GM12878 (cell line): ENCODE data around the gene MKNK1. TPM values are rescaled to one million over a fixed set of nuclear protein-coding genes. Genes with fewer than 3 reads are reported as not detected.

Source experiments
- ATAC-seq: fragments of 200-7000 bp; cut with Tn5 transposase; 3 replicates; pipeline ENCODE4 v1.9.1; 2020; ENCODE audit warnings: mild to moderate bottlenecking, moderate library complexity
- BruUV-seq: library from RNA; stranded (reverse); fragments of 400-500 nt; replicated peaks from 2 replicates; lab custom pipeline; 2021; lab: Mats Ljungman, UMichigan
- CTCF ChIA-PET: fragments of 300-600 bp; sonication (Branson Sonifier 250); formaldehyde crosslinking; extraction: SDS; loops from one replicate; lab custom pipeline; 2021; ENCODE audit warnings: inconsistent platforms; lab: Yijun Ruan, JAX
- POLR2A ChIA-PET: fragments of 350-600 bp; formaldehyde crosslinking; extraction: SDS; loops from one replicate; lab custom pipeline; 2021; ENCODE audit warnings: inconsistent platforms; lab: Charles Lee
- RAD21 ChIA-PET: fragments of 300-600 bp; sonication (Branson Sonifier 250); formaldehyde crosslinking; loops from one replicate; lab custom pipeline; 2023; ENCODE audit warnings: antibody characterized with exemption; ENCODE audit not compliant: unreplicated experiment; lab: Charles Lee
- SMC1A ChIA-PET: fragments of 300-600 bp; sonication (Branson Sonifier 250); formaldehyde crosslinking; loops from one replicate; lab custom pipeline; 2023; ENCODE audit not compliant: unreplicated experiment, uncharacterized antibody; lab: Charles Lee
- DNase-seq: peaks from one replicate; pipeline ENCODE4 v3.0.0-alpha.2; 2011; ENCODE audit warnings: low read depth, low spot score
- FAIRE-seq: peaks from 3 replicates; lab custom pipeline; 2011; peaks lifted over from hg19 to GRCh38; lab: Jason Lieb, UNC
- H2AFZ ChIP-seq: 2 replicates; pipeline ENCODE4 v1.6.0; 2011; ENCODE audit warnings: low read depth, low read length, control low read depth; ENCODE audit not compliant: control insufficient read depth
- H3K27ac ChIP-seq: 2 replicates; pipeline ENCODE4 v1.5.1; 2011; ENCODE audit warnings: control low read depth; ENCODE audit not compliant: control insufficient read depth, insufficient read depth
- H3K27me3 ChIP-seq, 2 experiments: replicated peaks in 1 of 2; 2 replicates each; pipeline versions ENCODE4 v1.6.0 to v1.6.1; 2011; ENCODE audit warnings: low read length in 1 of 2; ENCODE audit not compliant: control insufficient read depth in 2 of 2, insufficient read depth in 2 of 2
- H3K36me3 ChIP-seq, 2 experiments: 2 replicates each; pipeline ENCODE4 v1.5.1; 2011; ENCODE audit warnings: low read length in 1 of 2; ENCODE audit not compliant: control insufficient read depth in 2 of 2, insufficient read depth in 2 of 2
- H3K4me1 ChIP-seq: 2 replicates; pipeline ENCODE4 v1.6.1; 2011; ENCODE audit warnings: mild to moderate bottlenecking, low read length, moderate library complexity, mixed read lengths; ENCODE audit not compliant: control insufficient read depth, insufficient read depth
- H3K4me2 ChIP-seq: 2 replicates; pipeline ENCODE4 v1.6.0; 2011; ENCODE audit warnings: control low read depth; ENCODE audit not compliant: control insufficient read depth, insufficient read depth
- H3K4me3 ChIP-seq: fragments of 200-600 bp; sonication (generic); 2 replicates; pipeline ENCODE4 v1.5.1; 2016
- H3K79me2 ChIP-seq: 2 replicates; pipeline ENCODE4 v1.6.0; 2011; ENCODE audit warnings: low read length; ENCODE audit not compliant: control insufficient read depth, insufficient read depth
- H3K9ac ChIP-seq: 2 replicates; pipeline ENCODE4 v1.8.0; 2011; ENCODE audit warnings: low read length, control low read depth, mixed read lengths; ENCODE audit not compliant: control insufficient read depth, insufficient read depth
- H3K9me3 ChIP-seq: replicated peaks from 3 replicates; pipeline ENCODE4 v1.5.1; 2011; ENCODE audit warnings: mild to moderate bottlenecking, low read length; ENCODE audit not compliant: control insufficient read depth, insufficient read depth
- H4K20me1 ChIP-seq: 2 replicates; pipeline ENCODE4 v1.6.0; 2011; ENCODE audit not compliant: control insufficient read depth, insufficient read depth
- ATF7 ChIP-seq: fragments of 450-650 bp; IDR thresholded peaks from 2 replicates; pipeline ENCODE4 v1.6.1; 2016; ENCODE audit warnings: low read depth, mild to moderate bottlenecking
- FOXM1 ChIP-seq: IDR thresholded peaks from 2 replicates; pipeline ENCODE4 v1.6.1; 2012; ENCODE audit warnings: low read depth, mild to moderate bottlenecking, inconsistent platforms, low read length, moderate library complexity
- HDGF ChIP-seq: fragments of 450-650 bp; IDR thresholded peaks from 2 replicates; pipeline ENCODE4 v1.6.1; 2016; ENCODE audit warnings: antibody characterized with exemption
- IRF3 ChIP-seq: fragments of 450-650 bp; IDR thresholded peaks from 2 replicates; pipeline ENCODE4 v1.6.1; 2014; ENCODE audit warnings: mild to moderate bottlenecking
- MAX ChIP-seq: IDR thresholded peaks from 2 replicates; pipeline ENCODE4 v1.6.1; 2012; ENCODE audit warnings: low read depth, low read length, improper control_type of control experiment
- SKIL ChIP-seq: fragments of 450-650 bp; IDR thresholded peaks from 2 replicates; pipeline ENCODE4 v1.6.1; 2017; ENCODE audit warnings: mild to moderate bottlenecking, low read depth, inconsistent platforms; ENCODE audit not compliant: poor library complexity, severe bottlenecking
- TCF3 ChIP-seq: IDR thresholded peaks from 2 replicates; pipeline ENCODE4 v1.6.1; 2012; ENCODE audit warnings: low read depth, mild to moderate bottlenecking, low read length, borderline replicate concordance; ENCODE audit not compliant: insufficient read depth
- WGBS: methylation state at CpG from one replicate; pipeline ENCODE4 v1.1.6; 2016; ENCODE audit warnings: low lambda C conversion rate; ENCODE audit not compliant: insufficient replicate concordance, insufficient coverage; ENCODE audit errors: missing lambda C conversion rate; 5-methylcytosine and 5-hydroxymethylcytosine counted together
- in situ Hi-C: fragments of 300-500 bp; cut with MboI; formaldehyde crosslinking; loops from 9 replicates; pipeline ENCODE4 v1.14.3; 2018; ENCODE audit warnings: mixed read lengths
- intact Hi-C: fragments of 100-400 bp; cut with micrococcal nuclease; formaldehyde crosslinking; loops from one replicate; pipeline ENCODE4 v1.14.2; 2022; ENCODE audit not compliant: unreplicated experiment
- polyA plus RNA-seq, 11 experiments: library from polyadenylated mRNA; depleted of rRNA in 4 of 11; unstranded in 6 of 11; stranded (reverse) in 5 of 11; fragments of >200 nt; fragmentation: Nextera tagmentation in 4 of 11; fragmentation: Illumina TruSeq in 1 of 11; extraction: Ambion mirVana in 4 of 11; extraction: Trizol in 1 of 11; gene quantifications; 1 replicate in 1 of 11; 2 replicates in 10 of 11; pipeline versions ENCODE4 v1.2.1 to v1.2.3, GENCODE V29; 2011 to 2016; ENCODE audit warnings: inconsistent platforms in 2 of 11, missing spikeins in 2 of 11, low read depth in 1 of 11
- total RNA-seq, 4 experiments: library from RNA; depleted of rRNA in 3 of 4; stranded (reverse); fragments of >200 nt in 3 of 4; fragmentation: Illumina TruSeq in 1 of 4; extraction: Trizol in 1 of 4; gene quantifications; 2 replicates each; pipeline versions ENCODE4 v1.2.1 to v1.2.3, GENCODE V29; 2013 to 2021

The MKNK1 gene
- total and polyA plus RNA-seq, 10 of the 15 experiments (the other 5 are each of a cell fraction or from before 2014, with no cell fraction given), result 13.7 to 29.9 (median 26.5) TPM

- Histone ChIP-seq H4K20me1 (no peaks in the 10 kb centered on the region), H3K4me3 (no peak overlapping the region), H3K9me3 (no peaks in the 10 kb centered on the region), H3K9ac (no peak overlapping the region), H3K27ac (no peak overlapping the region), H3K4me1 (no peaks in the 10 kb centered on the region), H3K27me3 (peaks cover 4 to 10% of the 10 kb centered on the region in 2 experiments; a peak in 3 of 4 replicates), H3K4me2 (no peak overlapping the region), H2AFZ (no peak overlapping the region), H3K79me2 (no peaks in the 10 kb centered on the region), H3K36me3 (no peaks in the 10 kb centered on the region)
- SMC1A ChIA-PET, result interaction anchor here (2.2 kb wide), 1 partner anchor 9 kb away, joined by 6 read pairs; no protein-coding TSS in a partner anchor
- no peak for ATAC-seq
- POLR2A ChIA-PET, result no interaction called here
- CTCF ChIA-PET, result interaction anchor here (0.8 to 2.9 kb wide), 6 partner anchors 9 to 96 kb away, joined by 3 to 12 read pairs (median 3); no protein-coding TSS in a partner anchor
- no peak for FAIRE-seq
- no peak for DNase-seq
- intact Hi-C loops (no loop called here), in situ Hi-C loops (no loop called here)
- 2% methylated on average over 2 of the region's 2 CpGs for WGBS
- TF ChIP-seq TCF3, result no peak
- no peak for TF ChIP-seq IRF3
- no peak for TF ChIP-seq FOXM1
- no peak for TF ChIP-seq ATF7
- TF ChIP-seq SKIL, result no peak
- TF ChIP-seq HDGF, result no peak
- TF ChIP-seq MAX, result no peak
- RAD21 ChIA-PET, result no interaction called here
- BruUV-seq, result no TSS peak
Measured at GRCh38 chr1:46538147-46538546, 65.9 kb downstream of the MKNK1 start.
